NCI-H748 (cell line): ENCODE data around the gene FMN1.

ENCODE experiments used
- DNase-seq: peaks from one replicate; lab custom pipeline; 2025; ENCODE audit not compliant: unreplicated experiment; lab: John Stamatoyannopoulos, UW

The FMN1 gene

DNA sequence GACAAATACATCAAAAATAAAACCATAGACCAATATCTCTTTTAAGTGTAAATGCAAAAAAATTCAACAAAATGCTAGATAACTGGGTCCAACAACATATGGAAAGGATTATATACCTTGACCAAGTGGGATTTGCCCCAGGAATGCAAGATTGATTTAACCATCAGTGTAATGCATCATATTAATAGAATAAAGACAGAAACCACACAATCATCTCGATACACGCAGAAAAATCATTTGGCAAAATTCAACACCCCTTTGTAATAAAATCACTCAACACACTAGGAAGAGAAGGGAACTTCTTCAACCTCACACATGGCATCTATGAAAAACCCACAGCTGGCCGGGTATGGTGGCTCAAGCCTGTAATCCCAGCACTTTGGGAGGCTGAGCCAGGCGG lies 457.2 kb downstream of the FMN1 start:
- DNase-seq: no peak

DNA sequence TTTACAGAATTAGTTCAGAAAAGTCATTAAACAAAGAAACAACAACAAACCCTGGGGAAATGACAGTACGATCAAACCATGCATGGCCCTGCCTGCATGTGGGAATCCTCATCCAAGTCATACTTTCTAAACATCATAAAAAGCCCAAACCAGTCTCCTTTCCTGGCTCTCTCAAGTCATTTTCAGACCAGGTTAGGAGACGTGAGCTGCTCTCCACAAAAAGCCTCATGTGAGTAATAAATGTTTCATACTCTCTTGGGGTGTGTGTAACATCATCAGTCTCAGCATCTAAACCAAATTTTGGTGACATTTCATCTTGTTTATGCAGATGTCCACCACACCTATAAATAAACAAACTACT lies 457.8 kb downstream of the FMN1 start:
- DNase-seq: no peak

DNA sequence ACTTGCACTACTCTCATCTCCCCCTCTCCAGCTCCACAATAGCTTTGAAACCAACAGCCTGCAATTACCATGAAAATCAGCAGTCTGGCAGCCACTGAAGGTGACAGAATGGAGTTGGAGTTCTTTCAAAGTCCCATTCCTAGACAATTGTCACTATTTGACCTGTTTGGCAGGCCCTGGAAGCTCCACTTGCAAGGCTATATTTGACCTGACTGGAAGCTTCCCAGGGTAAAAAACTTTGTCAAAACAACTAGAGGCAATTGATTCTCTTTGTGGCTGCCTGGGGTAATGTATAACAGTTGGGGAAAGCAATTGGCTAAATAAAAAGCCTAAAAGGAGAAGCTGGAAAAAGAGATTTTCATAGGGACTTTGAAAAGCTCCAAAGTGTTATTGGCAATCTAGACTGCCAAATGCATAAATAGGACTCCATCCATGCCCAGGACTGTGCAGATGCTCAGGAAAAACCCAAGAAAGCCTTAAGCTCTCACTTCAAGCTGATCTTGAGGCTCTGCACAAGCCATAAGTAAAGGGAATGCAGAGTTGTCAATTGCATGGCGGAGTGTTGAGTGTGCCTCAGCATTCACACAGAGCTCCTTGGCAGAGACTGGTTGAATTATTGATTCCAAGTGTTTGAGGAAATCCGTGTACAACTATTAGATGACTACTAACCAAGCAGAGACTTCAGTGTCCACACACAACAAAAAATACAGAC lies 458.4 kb downstream of the FMN1 start:
- DNase-seq: no peak

DNA sequence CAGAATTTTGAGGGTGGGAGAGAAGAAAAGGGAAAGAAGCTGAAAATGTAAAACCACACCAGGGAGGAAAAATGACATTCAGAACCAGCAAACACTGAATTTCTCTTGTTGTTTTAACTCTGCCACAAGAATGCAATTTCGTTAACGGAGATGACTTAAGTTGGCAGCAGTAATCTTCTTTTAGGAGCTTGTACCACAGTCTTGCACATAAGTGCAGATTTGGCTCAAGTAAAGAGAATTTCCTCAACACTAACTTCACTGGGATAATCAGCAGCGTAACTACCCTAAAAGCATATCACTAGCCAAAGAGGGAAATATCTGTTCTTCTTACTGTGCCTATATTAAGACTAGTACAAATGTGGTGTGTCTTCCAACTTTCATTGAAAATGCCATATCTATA lies 461.2 kb downstream of the FMN1 start:
- DNase-seq: no peak

DNA sequence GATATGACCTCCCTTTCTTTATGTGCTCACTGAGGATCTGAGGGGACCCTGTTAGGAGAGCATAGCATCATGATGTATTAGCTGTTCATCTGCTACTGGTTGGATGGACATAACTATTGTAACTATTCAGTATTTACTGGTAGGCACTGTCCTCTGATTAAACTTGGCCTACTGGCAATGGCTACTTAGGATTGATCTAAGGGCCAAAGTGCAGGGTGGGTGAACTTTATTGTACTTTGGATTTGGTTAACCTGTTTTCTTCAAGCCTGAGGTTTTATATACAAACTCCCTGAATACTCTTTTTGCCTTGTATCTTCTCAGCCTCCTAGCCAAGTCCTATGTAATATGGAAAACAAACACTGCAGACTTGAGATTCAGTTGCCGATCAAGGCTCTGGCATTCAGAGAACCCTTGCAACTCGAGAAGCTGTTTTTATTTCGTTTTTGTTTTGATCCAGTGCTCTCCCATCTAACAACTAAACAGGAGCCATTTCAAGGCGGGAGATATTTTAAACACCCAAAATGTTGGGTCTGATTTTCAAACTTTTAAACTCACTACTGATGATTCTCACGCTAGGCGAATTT lies 461.8 kb downstream of the FMN1 start:
- DNase-seq: no peak

DNA sequence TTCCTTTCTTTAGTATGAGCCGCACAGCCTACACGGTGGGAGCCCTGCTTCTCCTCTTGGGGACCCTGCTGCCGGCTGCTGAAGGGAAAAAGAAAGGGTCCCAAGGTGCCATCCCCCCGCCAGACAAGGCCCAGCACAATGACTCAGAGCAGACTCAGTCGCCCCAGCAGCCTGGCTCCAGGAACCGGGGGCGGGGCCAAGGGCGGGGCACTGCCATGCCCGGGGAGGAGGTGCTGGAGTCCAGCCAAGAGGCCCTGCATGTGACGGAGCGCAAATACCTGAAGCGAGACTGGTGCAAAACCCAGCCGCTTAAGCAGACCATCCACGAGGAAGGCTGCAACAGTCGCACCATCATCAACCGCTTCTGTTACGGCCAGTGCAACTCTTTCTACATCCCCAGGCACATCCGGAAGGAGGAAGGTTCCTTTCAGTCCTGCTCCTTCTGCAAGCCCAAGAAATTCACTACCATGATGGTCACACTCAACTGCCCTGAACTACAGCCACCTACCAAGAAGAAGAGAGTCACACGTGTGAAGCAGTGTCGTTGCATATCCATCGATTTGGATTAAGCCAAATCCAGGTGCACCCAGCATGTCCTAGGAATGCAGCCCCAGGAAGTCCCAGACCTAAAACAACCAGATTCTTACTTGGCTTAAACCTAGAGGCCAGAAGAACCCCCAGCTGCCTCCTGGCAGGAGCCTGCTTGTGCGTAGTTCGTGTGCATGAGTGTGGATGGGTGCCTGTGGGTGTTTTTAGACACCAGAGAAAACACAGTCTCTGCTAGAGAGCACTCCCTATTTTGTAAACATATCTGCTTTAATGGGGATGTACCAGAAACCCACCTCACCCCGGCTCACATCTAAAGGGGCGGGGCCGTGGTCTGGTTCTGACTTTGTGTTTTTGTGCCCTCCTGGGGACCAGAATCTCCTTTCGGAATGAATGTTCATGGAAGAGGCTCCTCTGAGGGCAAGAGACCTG lies 463.5 kb downstream of the FMN1 start:
- DNase-seq: peak; percentile 78

DNA sequence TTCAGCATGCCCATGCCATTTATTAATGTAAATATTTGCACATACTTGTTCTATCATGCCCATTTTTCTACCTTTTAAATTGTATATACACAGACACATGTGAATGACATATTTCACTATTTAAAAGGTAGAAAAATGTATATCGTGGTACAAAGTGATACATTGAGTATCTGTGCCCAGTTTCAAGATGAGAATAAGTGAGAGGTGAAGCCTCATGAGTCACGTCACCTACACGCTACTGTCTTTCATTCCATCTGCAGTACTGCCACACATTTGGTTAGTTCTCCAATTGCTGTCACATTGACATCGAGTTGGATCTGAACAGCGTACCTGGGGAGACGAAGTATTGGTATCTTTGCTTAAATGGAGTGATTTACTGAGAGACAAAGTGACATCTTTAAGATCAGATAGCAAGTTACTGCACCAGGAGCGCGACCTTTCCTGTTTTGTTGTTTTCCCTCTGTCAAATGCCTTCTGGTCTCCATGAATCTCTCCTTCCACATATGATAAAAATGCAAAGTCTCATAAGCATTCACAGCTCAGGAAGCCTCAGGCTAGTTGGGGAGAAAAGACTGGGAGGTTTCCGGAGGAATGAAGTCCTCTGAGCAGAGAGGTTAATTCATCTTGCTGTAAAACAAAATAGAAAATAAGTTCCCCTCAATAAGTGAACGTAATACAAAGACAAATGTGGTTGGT lies 464.7 kb downstream of the FMN1 start:
- no peak for DNase-seq

DNA sequence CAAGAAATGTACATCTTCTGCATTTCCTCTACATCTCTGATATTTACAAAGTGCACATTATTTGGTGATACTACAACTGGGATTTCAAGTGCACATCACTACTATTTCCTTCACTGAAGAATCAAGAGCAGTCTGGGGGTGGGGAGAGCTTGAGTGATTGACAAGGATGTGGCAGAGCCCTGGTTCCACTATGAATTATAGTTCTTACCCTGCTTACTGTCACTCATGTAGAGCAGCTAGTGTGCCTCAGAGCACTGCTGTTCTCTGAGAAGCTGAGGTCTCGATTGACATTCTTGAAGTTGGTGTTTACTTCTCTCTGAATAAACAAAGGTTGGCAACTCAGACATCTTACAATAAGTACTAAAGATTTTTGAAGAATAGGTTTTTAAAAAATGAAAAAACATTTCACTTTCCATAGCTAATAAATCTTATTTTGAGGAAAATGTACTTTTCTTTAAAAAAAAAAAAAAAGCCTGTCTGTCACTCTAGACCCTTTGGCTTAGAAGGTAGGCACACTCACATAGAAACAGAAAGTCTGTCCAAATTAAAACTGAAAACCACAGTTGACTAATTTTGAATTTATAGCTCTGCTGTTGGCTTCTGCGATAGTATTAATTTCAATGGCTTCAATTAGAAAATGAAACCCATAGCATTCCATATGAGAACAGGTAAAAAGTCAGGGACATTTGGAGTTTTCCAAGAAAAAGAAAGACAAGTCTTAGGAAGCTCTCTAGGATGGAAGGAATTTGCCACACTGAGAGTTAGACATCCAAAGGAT lies 471.2 kb downstream of the FMN1 start:
- DNase-seq: no peak

DNA sequence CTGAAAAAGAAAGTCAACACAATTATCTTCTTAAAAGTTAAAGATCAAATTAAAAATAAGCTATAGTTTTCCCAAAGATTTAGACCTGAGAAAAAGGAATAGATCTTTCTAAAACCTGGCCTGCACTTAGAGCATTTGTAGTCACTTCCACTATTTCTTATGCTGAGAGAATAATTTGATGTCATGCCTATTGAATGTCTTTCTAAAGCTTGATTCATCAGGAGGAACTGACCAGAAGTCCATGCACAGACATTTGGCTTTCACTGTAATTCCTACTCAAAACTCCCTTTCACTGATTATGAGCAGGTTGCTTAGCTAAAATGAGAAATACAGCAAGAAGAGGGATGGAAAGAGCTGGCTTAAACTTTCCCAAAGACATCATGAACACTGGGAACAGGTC lies 472.4 kb downstream of the FMN1 start:
- DNase-seq: no peak

DNA sequence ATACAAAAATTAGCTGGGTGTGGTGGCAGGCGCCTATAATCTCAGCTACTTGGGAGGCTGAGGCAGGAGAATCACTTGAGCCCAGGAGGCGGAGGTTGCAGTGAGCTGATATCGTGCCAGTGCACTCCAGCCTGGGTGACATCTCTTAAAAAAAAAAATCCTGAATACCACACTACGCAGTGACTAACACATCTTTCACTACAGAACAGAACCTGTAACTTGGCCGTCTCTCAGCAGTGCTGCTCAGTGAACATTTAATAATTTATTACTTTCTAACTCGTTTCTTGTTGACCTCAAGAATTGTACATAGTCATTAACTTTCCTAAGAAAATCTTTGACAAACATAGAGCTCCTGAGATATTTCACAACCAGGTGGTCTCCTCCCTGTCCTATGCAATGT lies 472.9 kb downstream of the FMN1 start:
- DNase-seq: no peak

DNA sequence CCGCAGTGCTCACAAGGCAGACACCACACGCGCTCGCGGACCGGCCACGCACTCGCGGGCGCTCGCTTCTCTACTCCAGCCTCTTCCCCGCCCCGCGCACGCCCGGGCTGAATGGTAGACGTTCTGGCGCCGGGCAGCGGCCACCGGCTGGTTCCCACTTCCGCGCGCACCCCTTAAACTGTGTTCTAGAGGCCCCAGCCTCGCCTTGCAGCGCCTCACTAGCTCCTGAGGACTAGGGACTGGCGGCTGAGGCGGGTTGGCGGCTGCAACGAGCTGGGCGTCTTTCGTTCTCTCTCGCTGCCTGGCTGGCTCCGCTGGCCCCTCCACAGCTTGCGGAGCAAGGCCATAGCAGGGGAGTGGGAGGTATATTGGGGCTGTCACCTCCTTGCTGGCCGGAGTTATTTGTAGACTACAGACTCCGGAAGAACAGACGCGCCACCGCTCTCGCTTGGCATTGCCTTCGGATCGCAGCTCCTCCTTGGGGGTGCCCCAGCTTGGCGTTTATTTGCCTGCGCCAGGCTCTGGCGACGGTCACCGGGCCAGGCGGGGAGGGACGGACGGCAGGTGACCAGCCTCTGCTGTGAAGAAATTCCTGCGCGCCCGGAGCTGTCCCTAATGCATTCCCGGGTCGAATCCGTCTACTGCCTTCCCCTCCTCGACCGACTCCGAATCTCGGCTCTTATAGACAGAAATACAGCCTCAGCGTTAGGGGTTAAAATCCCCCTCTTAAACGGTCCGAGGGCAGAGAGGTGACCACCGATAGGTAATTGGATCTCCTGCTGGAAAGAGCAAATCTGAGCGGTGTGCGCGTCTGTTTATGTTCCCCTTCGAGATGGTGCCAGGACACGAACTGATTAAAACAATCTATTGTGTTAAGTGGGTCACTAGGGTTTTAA lies 475.4 kb downstream of the FMN1 start:
- peak; percentile 37 for DNase-seq

DNA sequence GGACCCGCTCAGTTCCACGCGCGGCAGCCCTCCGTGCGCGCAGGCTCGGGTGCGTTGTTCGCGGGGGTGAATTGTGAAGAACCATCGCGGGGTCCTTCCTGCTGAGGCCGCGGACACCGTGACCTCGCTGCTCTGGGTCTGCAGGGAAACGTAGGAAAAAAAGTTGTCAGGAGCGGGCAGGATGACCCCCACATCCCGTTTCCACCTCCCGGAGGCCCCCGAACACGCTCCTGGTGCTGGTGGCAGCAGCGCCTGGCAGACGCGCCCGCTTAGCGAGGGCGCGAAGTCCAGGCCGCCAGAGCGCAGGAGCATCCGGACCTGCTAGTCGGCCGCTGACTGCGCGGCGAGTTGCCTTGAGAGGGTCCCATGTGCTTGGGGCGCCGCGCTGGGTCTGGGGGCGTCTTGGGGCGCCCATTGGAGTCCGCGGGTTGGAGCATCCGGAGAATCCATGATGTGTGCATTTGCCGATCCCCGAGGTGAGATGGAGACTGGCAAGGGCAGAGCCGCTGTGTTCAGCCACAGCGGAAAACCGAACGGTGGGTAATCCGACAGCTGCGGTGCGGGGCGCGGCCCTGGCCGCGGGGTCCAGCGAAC lies 476.2 kb downstream of the FMN1 start:
- DNase-seq: peak; percentile 28

DNA sequence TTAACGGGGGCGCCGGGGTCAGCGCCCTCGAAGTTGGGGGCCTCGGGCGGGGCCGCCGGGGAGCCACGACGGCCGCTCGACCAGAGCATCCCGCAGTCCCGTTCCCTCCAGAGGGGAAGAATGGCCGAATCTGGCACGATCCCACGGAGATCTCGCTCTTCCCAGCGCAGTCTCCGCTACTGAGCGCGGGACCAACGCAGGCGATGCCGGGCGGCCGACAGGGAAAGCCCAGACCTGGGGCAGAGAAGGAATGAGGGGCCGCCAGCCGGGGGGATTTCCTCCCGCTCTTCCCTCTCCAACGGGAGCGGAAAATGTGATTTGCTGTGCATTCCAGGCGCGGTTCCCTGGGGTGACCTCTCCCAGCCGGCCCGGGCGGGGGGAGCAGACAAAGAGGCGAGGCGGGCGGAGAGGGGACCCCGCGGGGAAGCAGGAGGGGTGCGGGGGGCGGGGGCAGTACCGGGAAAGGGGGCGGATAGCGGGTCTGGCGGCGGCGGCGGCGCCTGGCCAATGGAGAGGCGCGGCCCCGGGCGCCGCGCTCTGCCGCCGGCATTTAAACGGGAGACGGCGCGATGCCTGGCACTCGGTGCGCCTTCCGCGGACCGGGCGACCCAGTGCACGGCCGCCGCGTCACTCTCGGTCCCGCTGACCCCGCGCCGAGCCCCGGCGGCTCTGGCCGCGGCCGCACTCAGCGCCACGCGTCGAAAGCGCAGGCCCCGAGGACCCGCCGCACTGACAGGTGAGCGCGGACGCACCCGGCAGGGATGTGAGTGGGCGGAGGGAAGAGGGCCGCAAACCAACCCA lies 476.9 kb downstream of the FMN1 start, which contains the start of gene GREM1:
Gene GREM1, plus strand, starts transcription at position 579 of the 801 bp plus-strand sequence. CDS start 12,687 bp downstream, outside the sequence.
- DNase-seq: peak; percentile 17

DNA sequence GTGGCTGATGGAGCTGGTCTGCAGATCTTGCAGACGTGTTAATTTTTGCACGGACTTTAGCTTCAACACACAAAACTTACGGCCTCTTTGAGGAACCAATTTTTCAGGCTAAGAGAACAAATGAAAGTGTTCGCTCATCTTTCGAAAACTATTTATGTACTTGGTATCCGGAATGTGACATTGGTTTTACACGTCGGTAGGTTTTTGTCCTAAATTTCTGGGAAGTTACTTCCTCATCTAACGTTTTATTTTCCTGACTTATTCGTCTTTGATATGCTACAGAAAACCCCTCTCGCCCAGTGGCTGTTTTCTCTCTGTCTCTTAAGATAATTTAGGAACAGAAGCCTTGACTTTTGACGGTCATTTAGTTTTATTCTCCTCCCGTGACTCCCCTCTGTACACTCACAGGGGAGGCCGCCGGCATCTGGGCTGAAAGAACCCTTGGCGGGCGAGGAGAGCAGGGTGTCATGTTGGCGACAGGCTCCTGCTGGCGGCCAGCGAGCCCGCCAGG lies 477.5 kb downstream of the FMN1 start:
- DNase-seq: no peak

DNA sequence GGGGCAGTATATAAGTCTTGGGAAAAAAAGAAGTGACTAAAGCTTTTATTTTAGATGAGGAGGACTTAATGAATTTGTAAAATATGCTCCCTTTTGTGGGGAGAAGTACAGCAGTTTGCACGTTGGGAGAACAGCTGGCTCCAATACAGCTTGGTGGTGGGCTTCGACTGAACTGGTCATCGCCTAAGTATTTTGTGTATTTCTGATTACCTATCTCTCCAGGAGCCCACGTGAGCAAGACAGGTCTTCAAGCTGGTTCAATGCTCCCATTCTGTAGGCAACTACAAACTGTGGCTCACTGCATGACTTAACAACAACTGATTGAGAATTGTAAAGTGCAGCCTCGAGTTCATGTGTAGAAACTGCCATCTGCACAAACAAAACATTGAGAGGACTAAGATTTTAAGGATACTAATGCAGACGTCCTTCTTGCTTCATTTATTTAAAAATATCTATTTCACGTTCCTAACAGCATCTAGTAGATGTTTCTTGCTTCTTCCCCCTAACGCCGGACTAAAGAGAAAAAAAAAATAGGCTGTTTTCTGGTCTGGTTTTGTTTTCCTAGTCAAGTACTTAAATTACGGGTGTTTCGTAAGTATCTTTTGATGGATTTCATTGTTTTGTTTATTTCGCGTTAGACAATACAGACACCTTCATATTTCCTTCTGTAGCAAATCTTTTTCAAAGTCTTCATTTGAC lies 478.1 kb downstream of the FMN1 start:
- DNase-seq: no peak
